NOMO-1 (cell line): ENCODE measurements around the gene FUBP3.

ENCODE experiments used
- DNase-seq, 2 experiments: peaks; one replicate each; lab custom pipeline; 2025; ENCODE audit not compliant: unreplicated experiment in 2 of 2; lab: John Stamatoyannopoulos, UW

Gene FUBP3

DNA sequence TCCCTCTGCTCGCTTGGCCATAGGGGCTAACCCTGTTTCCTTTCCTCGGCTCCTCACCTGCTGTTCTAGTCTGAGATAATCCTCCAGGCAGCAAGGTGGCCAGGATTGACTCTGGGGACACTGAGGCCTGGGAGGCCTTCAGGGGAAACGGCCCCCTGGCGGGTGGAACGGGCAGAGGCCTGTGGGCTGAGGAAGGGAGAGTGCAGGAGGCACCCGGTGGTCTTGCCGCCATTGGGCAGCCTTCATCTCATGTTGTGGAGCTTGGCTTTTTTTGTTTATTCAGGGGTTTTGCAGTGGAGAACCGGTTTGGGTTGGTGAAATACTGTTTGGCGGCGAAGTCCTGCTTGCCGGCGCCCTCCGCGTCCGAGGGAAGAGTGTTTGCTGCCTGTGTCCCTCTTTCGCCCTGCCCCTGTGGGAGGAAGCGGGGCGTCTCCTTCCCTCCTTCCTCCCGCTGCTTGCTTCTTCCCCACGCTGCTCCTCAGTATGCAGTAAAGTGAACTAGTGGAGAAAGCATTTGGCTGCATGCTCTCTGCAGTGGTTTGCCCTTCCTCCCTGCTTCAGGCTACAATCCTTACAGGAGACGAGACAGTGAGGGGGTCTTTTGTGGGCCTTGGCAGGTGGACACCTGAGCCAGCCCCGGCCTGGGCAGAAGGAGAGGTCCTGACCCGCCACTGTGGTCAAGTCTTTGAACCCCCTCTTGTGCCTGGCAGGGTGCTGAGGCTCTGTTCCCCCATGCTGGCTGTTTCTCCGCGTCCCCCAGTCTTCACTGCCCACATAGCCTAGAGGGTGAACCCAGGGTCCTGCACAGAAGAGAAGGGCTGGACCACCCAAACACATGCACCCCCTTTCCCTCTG, 54.2 kb downstream of the FUBP3 start:
- DNase-seq, result no peak

GRCh38 chr9:130634191-130634768, 54.9 kb downstream of the FUBP3 start:
- no peak for DNase-seq

DNA sequence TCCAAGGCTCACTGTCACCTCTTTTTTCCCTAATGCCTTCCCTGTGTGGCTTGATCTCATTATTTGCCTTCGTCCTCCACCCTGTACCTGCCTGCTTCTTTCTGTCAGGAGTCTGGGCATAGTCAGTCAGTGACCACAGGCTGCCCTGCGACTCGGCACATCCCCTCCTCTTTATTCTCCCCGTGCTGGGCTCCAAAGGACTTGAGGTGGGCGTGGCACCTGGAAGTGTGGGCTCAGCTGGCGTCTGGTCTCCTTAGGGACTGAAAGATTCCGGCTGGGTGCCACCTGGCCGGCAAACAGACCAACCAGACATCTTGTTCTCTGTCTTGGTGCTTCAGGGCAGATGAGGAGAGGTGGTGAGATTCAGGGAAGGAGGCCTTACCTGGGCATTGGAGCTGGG, 55.4 kb downstream of the FUBP3 start:
- DNase-seq, result no peak

GRCh38 chr9:130635306-130635705, 55.9 kb downstream of the FUBP3 start:
- DNase-seq, result no peak

DNA sequence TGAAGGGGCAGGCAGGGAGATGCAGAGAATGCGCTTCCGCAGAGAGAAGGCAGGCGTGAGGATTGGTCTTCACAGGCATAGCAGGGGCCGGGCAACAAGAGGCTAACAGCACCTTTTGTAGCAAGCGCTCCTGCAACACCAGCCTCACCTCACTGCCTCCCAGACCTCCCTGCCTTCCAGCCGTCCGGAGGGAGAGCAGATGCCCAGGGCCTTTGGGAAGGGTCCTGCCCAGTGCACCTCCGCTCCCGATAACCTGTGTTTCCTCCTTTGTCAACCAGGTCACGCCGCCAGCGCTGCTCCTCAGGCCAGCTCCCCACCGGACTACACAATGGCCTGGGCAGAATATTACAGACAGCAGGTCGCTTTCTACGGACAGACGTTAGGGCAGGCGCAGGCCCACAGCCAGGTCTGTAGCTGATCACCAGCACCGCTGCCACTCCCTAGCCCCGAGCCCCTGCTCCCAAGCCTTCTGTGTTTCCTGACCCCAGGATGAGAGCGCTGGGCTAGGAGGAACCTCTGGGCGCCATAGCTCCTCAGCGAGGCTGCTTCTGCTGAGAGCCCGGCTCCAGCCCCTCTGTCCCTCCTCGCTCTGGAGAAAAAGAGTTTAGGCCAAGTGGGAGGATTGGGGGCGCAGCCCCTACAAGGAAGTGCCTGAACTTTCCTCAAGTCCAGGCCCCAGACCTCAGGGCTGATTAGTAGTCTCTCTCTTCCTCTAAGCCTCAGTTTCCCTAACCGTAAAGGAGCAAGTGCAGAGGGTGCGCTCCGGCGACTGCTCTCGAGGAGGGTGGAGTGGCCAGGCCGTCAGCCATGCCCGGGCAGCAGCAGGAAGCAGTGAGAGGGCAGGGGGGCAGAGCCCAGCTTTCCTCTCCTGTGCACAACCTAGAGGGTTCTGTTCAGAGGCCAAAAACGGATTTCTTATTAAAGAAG, 56.6 kb downstream of the FUBP3 start:
- DNase-seq, result no peak

GRCh38 chr9:130636648-130637020, 57.3 kb downstream of the FUBP3 start:
- no peak for DNase-seq

- no peak for DNase-seq
These were observed 59.1 kb downstream of the FUBP3 start for GRCh38 chr9:130638284-130639123.

DNA sequence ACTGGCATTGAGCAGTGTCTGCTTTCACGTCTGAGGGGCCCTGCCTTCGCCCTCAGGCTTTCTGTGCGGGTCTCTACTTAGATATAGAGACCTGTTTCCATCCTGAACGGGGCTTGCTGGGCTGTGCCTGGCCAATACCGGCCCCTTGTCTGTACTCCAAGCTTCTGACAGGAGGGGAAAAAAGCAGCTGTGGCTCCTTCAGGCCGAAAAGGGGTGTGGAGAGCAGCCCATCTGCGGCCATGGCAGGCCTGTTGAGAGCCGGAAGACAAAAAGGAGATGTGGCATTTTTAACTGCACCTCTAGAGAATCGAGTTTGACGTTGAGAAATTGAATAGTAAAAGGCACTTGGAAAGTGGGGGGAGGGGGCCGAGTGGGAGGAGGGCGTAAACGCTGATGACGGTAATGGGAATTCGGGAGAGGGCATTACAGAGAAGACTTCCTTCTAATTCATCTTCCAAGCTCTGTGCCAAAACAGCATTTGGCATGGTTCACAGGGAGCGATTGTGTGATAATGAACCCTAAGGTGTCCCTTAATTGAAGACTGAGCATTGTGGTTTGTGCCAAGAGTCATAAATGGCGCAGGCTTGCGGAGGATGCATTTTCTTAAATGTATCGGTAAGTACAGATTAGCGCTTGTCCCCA, 59.9 kb downstream of the FUBP3 start:
- DNase-seq, result peak; percentile 52 to 61

- no peak for DNase-seq
These were observed 60.6 kb downstream of the FUBP3 start for GRCh38 chr9:130639866-130640555.

DNA sequence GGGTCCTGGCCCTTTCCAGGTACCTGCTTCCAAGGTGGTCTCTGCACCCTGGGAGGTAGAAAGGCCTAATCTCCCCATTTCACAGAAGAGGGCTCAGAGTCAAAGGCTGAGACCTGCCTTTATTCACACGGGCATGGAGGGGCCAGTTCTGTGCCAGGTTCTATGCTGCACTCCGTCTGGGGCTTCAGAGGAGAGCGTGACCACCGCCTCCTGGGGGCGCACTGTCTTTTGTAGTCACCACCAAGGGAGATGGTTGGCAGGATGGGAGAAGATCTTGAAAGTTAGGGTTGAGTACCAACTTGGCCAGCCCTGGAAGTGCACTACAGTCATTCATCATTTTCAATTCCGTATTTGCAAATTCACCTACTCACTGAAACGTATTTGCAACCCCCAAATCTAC, 61.3 kb downstream of the FUBP3 start:
- DNase-seq, result no peak

- DNase-seq, result no peak
These were observed 63.5 kb downstream of the FUBP3 start for GRCh38 chr9:130642926-130643325.

- DNase-seq, result no peak
These were observed 71.8 kb downstream of the FUBP3 start for GRCh38 chr9:130651221-130651620.

GRCh38 chr9:130651752-130652151, 72.4 kb downstream of the FUBP3 start:
- DNase-seq, result no peak

- no peak for DNase-seq
These were observed 75.5 kb downstream of the FUBP3 start for GRCh38 chr9:130654879-130655278.

DNA sequence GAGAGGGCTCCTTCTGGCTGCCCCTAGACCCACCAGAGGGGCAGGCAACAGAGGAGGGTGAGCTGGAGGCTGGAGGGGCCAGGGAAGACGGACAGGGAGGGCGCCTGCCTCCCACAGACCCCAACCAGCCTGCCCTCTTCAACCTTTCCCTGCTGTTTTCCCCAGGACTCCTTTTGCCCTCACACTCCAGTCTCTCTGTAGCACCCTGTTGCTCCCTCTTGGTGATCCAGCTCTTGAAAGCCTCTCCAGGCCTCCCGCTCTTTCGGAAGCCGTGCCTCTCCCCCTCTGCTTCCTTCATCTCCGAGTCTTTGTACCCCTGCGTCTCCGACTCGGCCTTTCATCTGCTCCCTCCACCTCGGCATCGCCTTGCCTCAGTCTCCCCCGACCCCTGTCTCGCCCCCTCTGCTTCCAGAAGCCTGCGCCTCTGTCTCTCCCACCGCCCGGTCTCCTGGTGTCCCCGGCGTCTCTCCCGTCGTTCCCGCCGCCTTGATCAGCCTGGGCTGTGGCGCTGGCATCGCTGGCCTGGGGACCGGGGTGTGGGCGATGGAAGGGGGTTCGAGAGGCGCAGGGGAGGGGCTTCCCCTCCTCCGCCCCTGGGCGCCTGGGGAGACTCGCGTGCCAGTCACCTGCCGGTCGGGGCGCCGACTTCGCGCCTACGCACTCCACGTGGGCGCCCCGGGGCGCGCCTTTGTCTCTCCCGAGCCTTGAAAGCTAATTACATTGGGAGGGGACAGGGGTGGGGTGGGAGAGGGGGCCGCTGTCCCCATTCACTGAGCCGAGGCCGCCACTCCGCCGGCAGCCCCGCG, 79.7 kb downstream of the FUBP3 start:
- no peak for DNase-seq

DNA sequence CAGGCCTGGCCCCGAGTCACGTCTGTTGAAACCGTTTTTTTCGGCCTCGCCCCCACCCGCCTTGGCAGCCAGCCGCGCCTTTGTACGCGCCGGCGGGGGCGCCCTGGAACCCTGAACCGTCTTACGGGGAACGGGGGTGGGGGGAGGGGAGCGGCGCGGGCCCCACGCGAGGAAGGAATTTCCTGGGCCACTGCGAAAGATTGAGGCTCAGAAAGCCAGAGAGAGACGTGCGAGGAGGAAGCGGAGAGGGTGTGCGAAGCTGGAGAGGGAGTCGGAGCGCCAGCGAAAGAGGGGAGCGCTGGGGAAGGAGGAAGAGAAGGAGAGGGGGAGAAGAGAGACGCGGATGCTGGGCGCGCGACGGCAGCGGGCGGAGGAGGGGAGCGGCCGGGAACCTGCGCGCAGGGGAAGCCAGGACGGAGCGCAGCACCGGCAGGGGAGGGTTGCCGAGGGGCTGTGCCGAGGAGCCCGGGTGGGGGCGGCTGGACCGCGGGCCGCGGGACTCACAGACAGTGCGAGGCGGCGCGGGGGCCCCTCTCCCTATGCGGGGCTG, 80.4 kb downstream of the FUBP3 start:
- DNase-seq, result no peak

GRCh38 chr9:130660326-130660682, 80.9 kb downstream of the FUBP3 start:
- no peak for DNase-seq

DNA sequence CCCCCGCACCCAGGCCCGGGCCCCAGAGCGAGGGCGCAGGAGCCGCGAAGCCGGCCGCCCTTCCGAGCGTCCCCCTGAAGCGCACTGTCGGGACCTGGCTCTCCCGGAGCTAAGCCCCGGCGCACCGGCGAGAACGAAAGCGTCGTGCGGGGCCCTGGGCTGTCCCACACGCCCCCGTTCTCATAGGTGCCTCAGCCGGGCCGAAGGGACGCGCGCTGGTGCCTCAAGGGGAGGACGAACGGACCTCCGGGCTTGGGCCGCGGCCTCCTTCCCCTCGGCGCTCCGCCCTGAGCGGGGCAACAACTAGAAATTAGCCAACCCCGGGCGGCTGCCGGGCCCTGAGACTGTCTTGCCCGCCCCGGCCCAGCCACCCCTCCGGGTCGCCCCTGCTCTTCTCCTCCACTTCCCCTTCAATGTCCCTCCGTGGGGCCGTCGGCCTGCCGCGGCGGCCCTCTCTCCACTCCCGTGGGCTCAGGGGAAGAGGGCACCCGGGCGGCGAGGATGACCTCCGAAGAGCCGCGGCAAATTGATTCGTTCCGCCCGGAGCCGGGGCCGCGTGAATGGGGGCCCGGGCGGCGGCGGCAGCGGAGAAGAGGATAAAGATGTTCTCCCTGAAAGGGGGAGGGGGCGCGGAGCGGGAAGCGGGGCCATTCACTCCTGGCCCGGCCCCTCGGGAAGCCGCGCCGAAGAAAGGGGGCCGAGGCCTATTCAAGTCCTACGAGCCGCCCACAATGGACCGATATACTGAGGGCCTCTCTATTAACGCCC, 81.5 kb downstream of the FUBP3 start:
- no peak for DNase-seq
